Spleen (tissue), 11 donors: ENCODE data around the gene FOS. TPM values are rescaled to one million over a fixed set of nuclear protein-coding genes. Genes with fewer than 3 reads are reported as not detected.

Source experiments
- DNase-seq: peaks from one replicate; pipeline ENCODE4 v3.0.0-alpha.2; 2020
- H3K27ac ChIP-seq, 8 donors: fragments of 200-600 bp; sonication (generic) in 7 of 8; 1 replicate in 4 of 8; 2 replicates in 4 of 8; pipeline versions ENCODE4 v1.5.0 to v1.8.0; 2016 to 2021; ENCODE audit warnings: inconsistent platforms in 4 of 8, mild to moderate bottlenecking in 4 of 8, moderate library complexity in 1 of 8
- H3K27me3 ChIP-seq, 7 donors: fragments of 200-600 bp; sonication (generic) in 6 of 7; replicated peaks in 1 of 7; 1 replicate in 4 of 7; 2 replicates in 3 of 7; pipeline versions ENCODE4 v1.5.0 to v1.8.0; 2016 to 2021; ENCODE audit warnings: inconsistent platforms in 3 of 7, mild to moderate bottlenecking in 1 of 7
- H3K36me3 ChIP-seq, 6 donors: fragments of 200-600 bp; sonication (generic) in 5 of 6; 1 replicate in 4 of 6; 2 replicates in 2 of 6; pipeline versions ENCODE4 v1.5.0 to v1.8.0; 2016 to 2021; ENCODE audit warnings: inconsistent platforms in 2 of 6
- H3K4me1 ChIP-seq, 6 donors: fragments of 200-600 bp; sonication (generic) in 5 of 6; 1 replicate in 3 of 6; 2 replicates in 3 of 6; pipeline versions ENCODE4 v1.5.0 to v1.8.0; 2016 to 2021; ENCODE audit warnings: inconsistent platforms in 3 of 6
- H3K4me3 ChIP-seq, 8 donors: fragments of 200-600 bp; sonication (generic) in 7 of 8; 1 replicate in 4 of 8; 2 replicates in 4 of 8; pipeline versions ENCODE4 v1.5.0 to v1.8.0; 2016 to 2021; ENCODE audit warnings: inconsistent platforms in 4 of 8, mild to moderate bottlenecking in 4 of 8, moderate library complexity in 2 of 8
- H3K9me3 ChIP-seq, 8 donors: fragments of 200-600 bp; sonication (generic) in 7 of 8; 1 replicate in 4 of 8; 2 replicates in 4 of 8; pipeline versions ENCODE4 v1.5.0 to v1.8.0; 2016 to 2021; ENCODE audit warnings: inconsistent platforms in 4 of 8
- CTCF ChIP-seq, 11 experiments: fragments of 200-600 bp in 7 of 11; fragments of 450-650 bp in 4 of 11; sonication (generic) in 4 of 11; IDR thresholded peaks in 8 of 11; conservative IDR thresholded peaks in 3 of 11; 1 replicate in 7 of 11; 2 replicates in 4 of 11; pipeline versions ENCODE4 v1.4.0 to v1.8.0; 2016 to 2021; ENCODE audit warnings: antibody characterized with exemption in 11 of 11, inconsistent platforms in 4 of 11, mild to moderate bottlenecking in 1 of 11
- POLR2A ChIP-seq, 3 donors: fragments of 450-650 bp; IDR thresholded peaks; one replicate each; pipeline ENCODE4 v1.5.1; 2017; ENCODE audit warnings: antibody characterized with exemption in 3 of 3, mild to moderate bottlenecking in 1 of 3
- POLR2AphosphoS5 ChIP-seq, 3 donors: sonication (generic); formaldehyde crosslinking; IDR thresholded peaks; one replicate each; pipeline ENCODE4 v1.5.1; 2017; ENCODE audit warnings: antibody characterized with exemption in 3 of 3
- WGBS, 5 donors: extraction: QIAGEN DNeasy Blood & Tissue Kit in 3 of 5; methylation state at CpG; one replicate each; pipeline versions ENCODE4 v1.1.5 to v1.1.7; 2013 to 2018; 5-methylcytosine and 5-hydroxymethylcytosine counted together
- intact Hi-C: fragments of 100-400 bp; cut with DNase I; formaldehyde crosslinking; loops from one replicate; pipeline ENCODE4 v1.15.0; 2023; ENCODE audit warnings: low total_unique reads
- polyA plus RNA-seq, 3 donors: library from polyadenylated mRNA; stranded (reverse); fragments of 200-250 nt; gene quantifications; one replicate each; pipeline ENCODE4 v1.2.1, GENCODE V29; 2013
- total RNA-seq, 7 donors: library from RNA; depleted of rRNA in 3 of 7; stranded (reverse); fragments of >200 nt in 3 of 7; fragmentation: NEBNext Ultra II Directional in 4 of 7; extraction: Animal tissue kit (Norgen Biotek cat#: 25700) in 4 of 7; gene quantifications; one replicate each; pipeline versions ENCODE4 v1.1.0 to v1.2.1, GENCODE V29; 2016 to 2021
- donor health status: healthy with polysubstance abuse.
- donor health status: DM: no; HTN: no; CAD: no; lungs with moderate emphysema.
- donor health status: DM: no; HTN: no; CAD: no.
- donor health status: Bipolar disorder and iron deficiency.
- donor health status: healthy.
- donor health status: DM: no; HTN: no; CAD: no.
- donor health status: DM: yes; HTN: yes; CAD: no.

The FOS gene
- total and polyA plus RNA-seq, 10 donors = 18.8 to 414 (median 116) TPM

GRCh38 chr14:75247286-75247922 is 31.2 kb upstream of the FOS start:
- Histone ChIP-seq H3K9me3 (no peaks in the 10 kb centered on the region), H3K27me3 (no peaks in the 10 kb centered on the region), H3K36me3 (no peaks in the 10 kb centered on the region), H3K4me3 (peak overlapping the region in 2 of 8 donors; percentile 0 to 40), H3K27ac (peak overlapping the region; percentile 5 to 76 (median 35)), H3K4me1 (peaks cover 11 to 57% (median 47%) of the 10 kb centered on the region in 6 donors)
- 12 to 27% (median 18%) methylated on average over 15 of the region's 15 CpGs for WGBS, 5 donors
- intact Hi-C loops = no loop called here
- TF ChIP-seq CTCF (IDR thresholded peaks at IDR 0.05 in 8 of 11, conservative IDR thresholded peaks at IDR 0.05 in 3 of 11) (no peak), POLR2AphosphoS5 (IDR thresholded peaks at IDR 0.05) (peak in 1 of 3 donors; percentile 44), POLR2A (IDR thresholded peaks at IDR 0.05) (no peak)
- DNase-seq = no peak

GRCh38 chr14:75247939-75248338 is 30.7 kb upstream of the FOS start:
- TF ChIP-seq POLR2A (IDR thresholded peaks at IDR 0.05) = no peak
- no peak for TF ChIP-seq POLR2AphosphoS5 (IDR thresholded peaks at IDR 0.05)
- no peak for TF ChIP-seq CTCF (IDR thresholded peaks at IDR 0.05 in 8 of 11, conservative IDR thresholded peaks at IDR 0.05 in 3 of 11)
- intact Hi-C loops = no loop called here
- DNase-seq = no peak
- H3K4me3 ChIP-seq = peak overlapping the region in 2 of 8 donors; percentile 0 to 40
- no peaks in the 10 kb centered on the region for H3K9me3 ChIP-seq
- 78 to 85% (median 80%) methylated on average over 6 of the region's 6 CpGs for WGBS, 5 donors
- H3K27me3 ChIP-seq = no peaks in the 10 kb centered on the region
- H3K4me1 ChIP-seq = peaks cover 11 to 62% (median 46%) of the 10 kb centered on the region in 6 donors
- peak overlapping the region in 7 of 8 donors; percentile 15 to 76 (median 50) for H3K27ac ChIP-seq
- no peaks in the 10 kb centered on the region for H3K36me3 ChIP-seq

GRCh38 chr14:75249251-75249957 is 29.2 kb upstream of the FOS start:
- H3K9me3 ChIP-seq = no peaks in the 10 kb centered on the region
- H3K27ac ChIP-seq = peak overlapping the region in 7 of 8 donors; percentile 4 to 71 (median 56)
- peak; percentile 85 for DNase-seq
- peak in 1 of 3 donors; percentile 77 for TF ChIP-seq POLR2AphosphoS5 (IDR thresholded peaks at IDR 0.05)
- no peak for TF ChIP-seq CTCF (IDR thresholded peaks at IDR 0.05 in 8 of 11, conservative IDR thresholded peaks at IDR 0.05 in 3 of 11)
- WGBS, 5 donors = 31 to 56% (median 34%) methylated on average over 10 of the region's 10 CpGs
- intact Hi-C loops = no loop called here
- no peaks in the 10 kb centered on the region for H3K36me3 ChIP-seq
- H3K4me3 ChIP-seq = peak overlapping the region in 1 of 8 donors; percentile 17
- no peaks in the 10 kb centered on the region for H3K27me3 ChIP-seq
- H3K4me1 ChIP-seq = peaks cover 11 to 66% (median 45%) of the 10 kb centered on the region in 6 donors

- no peak for DNase-seq
- no peak for TF ChIP-seq CTCF (IDR thresholded peaks at IDR 0.05 in 8 of 11, conservative IDR thresholded peaks at IDR 0.05 in 3 of 11)
- no peak for TF ChIP-seq POLR2AphosphoS5 (IDR thresholded peaks at IDR 0.05)
- TF ChIP-seq POLR2A (IDR thresholded peaks at IDR 0.05) = no peak
- 66 to 84% (median 78%) methylated on average over 2 of the region's 2 CpGs for WGBS, 5 donors
- intact Hi-C loops = no loop called here
- Histone ChIP-seq H3K9me3 (no peaks in the 10 kb centered on the region), H3K27me3 (no peaks in the 10 kb centered on the region), H3K4me3 (no peak overlapping the region), H3K36me3 (no peaks in the 10 kb centered on the region), H3K4me1 (peaks cover 11 to 71% (median 45%) of the 10 kb centered on the region in 6 donors), H3K27ac (peak overlapping the region in 6 of 8 donors; percentile 28 to 71 (median 61))
Measured at GRCh38 chr14:75249958-75250336, 28.7 kb upstream of the FOS start.
